SK-N-SH treated with all-trans-retinoic acid at 6 μM for 48 hours (cell line): ENCODE data around the gene ZNF536.

Source experiments
- ATAC-seq: fragments of 200-7000 bp; cut with Tn5 transposase; 3 replicates; pipeline ENCODE4 v1.9.1; 2020; ENCODE audit warnings: mild to moderate bottlenecking, moderate library complexity
- ARNTL ChIP-seq: fragments of 450-650 bp; formaldehyde crosslinking; IDR thresholded peaks from 2 replicates; pipeline ENCODE4 v1.5.0; 2020; ENCODE audit warnings: low read depth, mild to moderate bottlenecking, moderate library complexity, borderline replicate concordance
- BACH2 ChIP-seq: fragments of 250-450 bp; sonication (Bioruptor Pico); IDR thresholded peaks from 2 replicates; pipeline ENCODE4 v1.9.0; 2021; ENCODE audit warnings: mild to moderate bottlenecking, borderline replicate concordance
- CSDC2 ChIP-seq: fragments of 250-450 bp; sonication (Bioruptor Pico); IDR thresholded peaks from 2 replicates; pipeline ENCODE4 v1.5.0; 2020; ENCODE audit warnings: mild to moderate bottlenecking, moderate library complexity
- CSRNP3 ChIP-seq: fragments of 250-450 bp; sonication (Bioruptor Pico); IDR thresholded peaks from 2 replicates; pipeline ENCODE4 v1.5.1; 2021; ENCODE audit warnings: mild to moderate bottlenecking, moderate library complexity
- ESRRG ChIP-seq: fragments of 250-450 bp; sonication (Bioruptor Pico); IDR thresholded peaks from 2 replicates; pipeline ENCODE4 v1.6.1; 2021; ENCODE audit warnings: mild to moderate bottlenecking
- GLIS3 ChIP-seq: fragments of 250-450 bp; sonication (Bioruptor Pico); IDR thresholded peaks from 2 replicates; pipeline ENCODE4 v1.5.0; 2020; ENCODE audit warnings: mild to moderate bottlenecking, moderate library complexity
- ISL1 ChIP-seq: fragments of 250-450 bp; sonication (Bioruptor Pico); IDR thresholded peaks from 2 replicates; pipeline ENCODE4 v2.1.2; 2022; ENCODE audit warnings: mild to moderate bottlenecking, moderate library complexity
- OSR1 ChIP-seq: fragments of 250-450 bp; sonication (Bioruptor Pico); IDR thresholded peaks from 2 replicates; pipeline ENCODE4 v1.8.0; 2022; ENCODE audit warnings: moderate library complexity, mild to moderate bottlenecking, inconsistent platforms
- PATZ1 ChIP-seq: fragments of 250-450 bp; sonication (Bioruptor Pico); IDR thresholded peaks from 2 replicates; pipeline ENCODE4 v1.8.0; 2020; ENCODE audit warnings: mild to moderate bottlenecking, moderate library complexity, borderline replicate concordance
- PPARA ChIP-seq: fragments of 250-450 bp; sonication (Bioruptor Pico); IDR thresholded peaks from 2 replicates; pipeline ENCODE4 v1.5.0; 2020; ENCODE audit warnings: mild to moderate bottlenecking, borderline replicate concordance
- RARB ChIP-seq: fragments of 250-450 bp; sonication (Bioruptor Pico); IDR thresholded peaks from 2 replicates; pipeline ENCODE4 v1.8.0; 2021; ENCODE audit warnings: mild to moderate bottlenecking, moderate library complexity
- TCF4 ChIP-seq: fragments of 250-450 bp; sonication (Bioruptor Pico); IDR thresholded peaks from 2 replicates; pipeline ENCODE4 v1.8.0; 2021; ENCODE audit warnings: mild to moderate bottlenecking, moderate library complexity, borderline replicate concordance
- ZFP3 ChIP-seq: fragments of 250-450 bp; sonication (Bioruptor Pico); IDR thresholded peaks from 2 replicates; pipeline ENCODE4 v1.5.0; 2020; ENCODE audit warnings: mild to moderate bottlenecking, moderate library complexity
- ZFP30 ChIP-seq: fragments of 450-650 bp; formaldehyde crosslinking; IDR thresholded peaks from 2 replicates; pipeline ENCODE4 v1.5.0; 2022; ENCODE audit warnings: mild to moderate bottlenecking, moderate library complexity
- ZNF565 ChIP-seq: fragments of 450-650 bp; formaldehyde crosslinking; conservative IDR thresholded peaks from 2 replicates; pipeline ENCODE4 v1.5.0; 2020; ENCODE audit warnings: low read depth, mild to moderate bottlenecking, moderate library complexity
- ZNF8 ChIP-seq: fragments of 450-650 bp; formaldehyde crosslinking; IDR thresholded peaks from 2 replicates; pipeline ENCODE4 v1.5.0; 2020; ENCODE audit warnings: mild to moderate bottlenecking, moderate library complexity
- TF ChIP-seq, protein P1 (sequence below): fragments of 250-450 bp; sonication (Bioruptor Pico); IDR thresholded peaks from 2 replicates; pipeline ENCODE4 v1.5.0; 2020; ENCODE audit warnings: mild to moderate bottlenecking, moderate library complexity
- TF ChIP-seq, protein P2 (sequence below): fragments of 250-450 bp; sonication (Bioruptor Pico); IDR thresholded peaks from 2 replicates; pipeline ENCODE4 v1.8.0; 2021; ENCODE audit warnings: low read depth, mild to moderate bottlenecking, moderate library complexity, borderline replicate concordance

The ZNF536 gene

DNA sequence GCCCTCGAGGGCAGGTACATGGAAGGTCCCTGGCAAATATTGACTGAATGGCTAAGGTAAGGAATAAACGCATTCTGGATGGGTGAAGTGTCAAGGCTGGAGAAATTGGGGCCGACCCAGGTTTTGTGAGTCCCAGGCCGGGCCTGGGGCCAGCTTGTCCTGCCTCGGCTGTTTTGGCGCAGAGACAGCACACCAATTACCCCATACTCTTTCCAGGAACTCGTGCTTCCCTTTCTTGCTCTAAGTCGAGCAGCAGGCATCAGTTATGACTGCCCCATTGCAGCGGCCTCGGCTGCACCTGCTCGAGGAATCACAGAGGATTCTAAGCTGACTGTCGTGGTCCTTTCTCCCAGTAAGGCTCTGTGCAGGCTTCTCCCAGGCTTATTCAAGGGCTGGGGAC lies 67.1 kb downstream of the ZNF536 start (continued):
- TF ChIP-seq ARNTL (CRISPR knock-in tag), result no peak

GRCh38 chr19:30441011-30441410 lies 68.8 kb downstream of the ZNF536 start:
- TF ChIP-seq CSDC2 (no peak), ZNF565 (CRISPR knock-in tag) (no peak), ESRRG (CRISPR knock-in tag) (no peak), GLIS3 (CRISPR knock-in tag) (no peak)
- TF ChIP-seq, protein P1, sequence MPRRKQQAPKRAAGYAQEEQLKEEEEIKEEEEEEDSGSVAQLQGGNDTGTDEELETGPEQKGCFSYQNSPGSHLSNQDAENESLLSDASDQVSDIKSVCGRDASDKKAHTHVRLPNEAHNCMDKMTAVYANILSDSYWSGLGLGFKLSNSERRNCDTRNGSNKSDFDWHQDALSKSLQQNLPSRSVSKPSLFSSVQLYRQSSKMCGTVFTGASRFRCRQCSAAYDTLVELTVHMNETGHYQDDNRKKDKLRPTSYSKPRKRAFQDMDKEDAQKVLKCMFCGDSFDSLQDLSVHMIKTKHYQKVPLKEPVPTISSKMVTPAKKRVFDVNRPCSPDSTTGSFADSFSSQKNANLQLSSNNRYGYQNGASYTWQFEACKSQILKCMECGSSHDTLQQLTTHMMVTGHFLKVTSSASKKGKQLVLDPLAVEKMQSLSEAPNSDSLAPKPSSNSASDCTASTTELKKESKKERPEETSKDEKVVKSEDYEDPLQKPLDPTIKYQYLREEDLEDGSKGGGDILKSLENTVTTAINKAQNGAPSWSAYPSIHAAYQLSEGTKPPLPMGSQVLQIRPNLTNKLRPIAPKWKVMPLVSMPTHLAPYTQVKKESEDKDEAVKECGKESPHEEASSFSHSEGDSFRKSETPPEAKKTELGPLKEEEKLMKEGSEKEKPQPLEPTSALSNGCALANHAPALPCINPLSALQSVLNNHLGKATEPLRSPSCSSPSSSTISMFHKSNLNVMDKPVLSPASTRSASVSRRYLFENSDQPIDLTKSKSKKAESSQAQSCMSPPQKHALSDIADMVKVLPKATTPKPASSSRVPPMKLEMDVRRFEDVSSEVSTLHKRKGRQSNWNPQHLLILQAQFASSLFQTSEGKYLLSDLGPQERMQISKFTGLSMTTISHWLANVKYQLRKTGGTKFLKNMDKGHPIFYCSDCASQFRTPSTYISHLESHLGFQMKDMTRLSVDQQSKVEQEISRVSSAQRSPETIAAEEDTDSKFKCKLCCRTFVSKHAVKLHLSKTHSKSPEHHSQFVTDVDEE (CRISPR knock-in tag), result no peak
- TF ChIP-seq, protein P2, sequence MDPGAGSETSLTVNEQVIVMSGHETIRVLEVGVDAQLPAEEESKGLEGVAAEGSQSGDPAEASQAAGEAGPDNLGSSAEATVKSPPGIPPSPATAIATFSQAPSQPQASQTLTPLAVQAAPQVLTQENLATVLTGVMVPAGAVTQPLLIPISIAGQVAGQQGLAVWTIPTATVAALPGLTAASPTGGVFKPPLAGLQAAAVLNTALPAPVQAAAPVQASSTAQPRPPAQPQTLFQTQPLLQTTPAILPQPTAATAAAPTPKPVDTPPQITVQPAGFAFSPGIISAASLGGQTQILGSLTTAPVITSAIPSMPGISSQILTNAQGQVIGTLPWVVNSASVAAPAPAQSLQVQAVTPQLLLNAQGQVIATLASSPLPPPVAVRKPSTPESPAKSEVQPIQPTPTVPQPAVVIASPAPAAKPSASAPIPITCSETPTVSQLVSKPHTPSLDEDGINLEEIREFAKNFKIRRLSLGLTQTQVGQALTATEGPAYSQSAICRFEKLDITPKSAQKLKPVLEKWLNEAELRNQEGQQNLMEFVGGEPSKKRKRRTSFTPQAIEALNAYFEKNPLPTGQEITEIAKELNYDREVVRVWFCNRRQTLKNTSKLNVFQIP (CRISPR knock-in tag), result no peak
- TF ChIP-seq, all 23 proteins: peak for 0
- no peak for ATAC-seq

GRCh38 chr19:30442674-30443073 lies 70.5 kb downstream of the ZNF536 start:
- no peak for ATAC-seq
- TF ChIP-seq PATZ1 (CRISPR knock-in tag) (no peak), CSRNP3 (CRISPR knock-in tag) (no peak), RARB (CRISPR knock-in tag) (no peak), ZFP3 (CRISPR knock-in tag) (no peak), TCF4 (CRISPR knock-in tag) (no peak), GLIS3 (CRISPR knock-in tag) (no peak), OSR1 (no peak), ZFP30 (no peak), BACH2 (CRISPR knock-in tag) (no peak)

DNA sequence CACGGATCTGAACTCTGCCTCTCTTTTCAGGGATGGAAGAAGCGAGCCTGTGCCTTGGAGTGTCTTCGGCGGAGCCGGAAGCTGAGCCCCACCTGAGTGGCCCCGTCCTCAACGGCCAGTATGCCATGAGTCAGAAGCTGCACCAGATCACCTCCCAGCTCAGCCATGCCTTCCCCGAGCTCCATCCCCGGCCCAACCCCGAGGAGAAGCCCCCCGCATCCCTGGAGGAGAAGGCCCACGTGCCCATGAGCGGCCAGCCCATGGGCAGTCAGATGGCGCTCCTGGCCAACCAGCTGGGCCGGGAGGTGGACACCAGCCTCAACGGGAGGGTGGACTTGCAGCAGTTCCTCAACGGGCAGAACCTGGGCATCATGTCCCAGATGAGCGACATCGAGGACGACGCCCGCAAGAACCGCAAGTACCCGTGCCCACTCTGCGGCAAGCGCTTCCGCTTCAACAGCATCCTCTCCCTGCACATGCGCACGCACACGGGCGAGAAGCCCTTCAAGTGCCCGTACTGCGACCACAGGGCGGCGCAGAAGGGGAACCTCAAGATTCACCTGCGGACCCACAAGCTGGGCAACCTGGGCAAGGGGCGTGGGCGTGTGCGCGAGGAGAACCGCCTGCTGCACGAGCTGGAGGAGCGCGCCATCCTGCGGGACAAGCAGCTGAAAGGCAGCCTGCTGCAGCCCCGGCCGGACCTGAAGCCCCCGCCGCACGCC lies 71.5 kb downstream of the ZNF536 start:
- no peak for ATAC-seq
- TF ChIP-seq ZNF565 (CRISPR knock-in tag) (no peak), ISL1 (CRISPR knock-in tag) (no peak), PPARA (CRISPR knock-in tag) (no peak), OSR1 (no peak)

- no peak for ATAC-seq
- TF ChIP-seq, protein P2 (CRISPR knock-in tag), result no peak
- no peak for TF ChIP-seq ZFP30
- no peak for TF ChIP-seq CSDC2
- TF ChIP-seq, protein P1 (CRISPR knock-in tag), result no peak
- no peak for TF ChIP-seq OSR1
- TF ChIP-seq PATZ1 (CRISPR knock-in tag), result no peak
- TF ChIP-seq ESRRG (CRISPR knock-in tag), result no peak
- no peak for TF ChIP-seq ZFP3 (CRISPR knock-in tag)
- TF ChIP-seq TCF4 (CRISPR knock-in tag), result no peak
- no peak for TF ChIP-seq RARB (CRISPR knock-in tag)
- TF ChIP-seq BACH2 (CRISPR knock-in tag), result no peak
- no peak for TF ChIP-seq ZNF8 (CRISPR knock-in tag)
Observed at GRCh38 chr19:30444253-30444671, 72.1 kb downstream of the ZNF536 start.
